Adrenal gland (tissue), 12 donors: ENCODE measurements around the gene ZNF674. TPM values are rescaled to one million over a fixed set of nuclear protein-coding genes. Genes with fewer than 3 reads are reported as not detected.

Experiments
- DNase-seq, 7 donors: peaks; one replicate each; pipeline ENCODE4 v3.0.0-alpha.2; 2019 to 2020
- H3K27ac ChIP-seq, 5 donors: fragments of 200-600 bp; sonication (generic) in 4 of 5; 1 replicate in 3 of 5; 2 replicates in 2 of 5; pipeline versions ENCODE4 v1.5.1 to v1.8.0; 2016 to 2020; ENCODE audit warnings: mild to moderate bottlenecking in 1 of 5
- H3K27me3 ChIP-seq: fragments of 200-600 bp; 2 replicates; pipeline ENCODE4 v1.8.0; 2021
- H3K36me3 ChIP-seq, 2 donors: fragments of 200-600 bp; replicated peaks in 1 of 2; 1 replicate in 1 of 2; 2 replicates in 1 of 2; pipeline versions ENCODE4 v1.5.1 to v1.8.0; 2018 to 2022
- H3K4me1 ChIP-seq, 2 donors: fragments of 200-600 bp; replicated peaks in 1 of 2; 1 replicate in 1 of 2; 2 replicates in 1 of 2; pipeline versions ENCODE4 v1.5.1 to v1.8.0; 2018 to 2021
- H3K4me3 ChIP-seq, 4 donors: fragments of 200-600 bp; sonication (generic) in 3 of 4; one replicate each; pipeline ENCODE4 v1.5.1; 2016 to 2018
- H3K9me3 ChIP-seq, 3 donors: fragments of 200-600 bp; sonication (generic) in 1 of 3; replicated peaks in 1 of 3; 1 replicate in 2 of 3; 2 replicates in 1 of 3; pipeline versions ENCODE4 v1.5.1 to v1.8.0; 2016 to 2021
- CTCF ChIP-seq, 6 experiments: fragments of 450-650 bp in 4 of 6; fragments of 200-600 bp in 2 of 6; sonication (generic) in 1 of 6; IDR thresholded peaks; 1 replicate in 5 of 6; 2 replicates in 1 of 6; pipeline versions ENCODE4 v1.5.1 to v1.8.0; 2016 to 2021; ENCODE audit warnings: antibody characterized with exemption in 6 of 6, mild to moderate bottlenecking in 2 of 6, moderate library complexity in 1 of 6
- POLR2A ChIP-seq, 2 donors: fragments of 450-650 bp; IDR thresholded peaks; one replicate each; pipeline ENCODE4 v1.6.1; 2017; ENCODE audit warnings: antibody characterized with exemption in 2 of 2, mild to moderate bottlenecking in 2 of 2, moderate library complexity in 1 of 2
- WGBS, 4 donors: extraction: QIAGEN DNeasy Blood & Tissue Kit in 2 of 4; methylation state at CpG; one replicate each; pipeline versions ENCODE4 v1.1.5 to v1.1.7; 2013 to 2017; 5-methylcytosine and 5-hydroxymethylcytosine counted together
- intact Hi-C, 2 donors: fragments of 100-400 bp; cut with DNase I; formaldehyde crosslinking; loops; one replicate each; pipeline versions ENCODE4 v1.14.1 to v1.15.0; 2022 to 2023
- polyA plus RNA-seq, 3 donors: library from polyadenylated mRNA; stranded (reverse); fragments of 200-250 nt in 2 of 3; fragments of 350-450 nt in 1 of 3; fragmentation: Illumina TruSeq in 1 of 3; extraction: RNeasy Lipid Tissue Mini Kit (QIAGEN cat#74804) in 1 of 3; gene quantifications; one replicate each; pipeline ENCODE4 v1.2.3, GENCODE V29; 2013 to 2014
- small RNA-seq, 2 donors: library from RNA; depleted of rRNA; stranded (forward); fragments of <200 nt; gene quantifications; one replicate each; pipeline ENCODE3, GENCODE V24; 2016
- total RNA-seq, 9 donors: library from RNA; depleted of rRNA in 4 of 9; stranded (reverse); fragments of >200 nt in 4 of 9; fragments of 120-200 nt in 1 of 9; fragmentation: NEBNext Ultra II Directional in 1 of 9; extraction: Animal tissue kit (Norgen Biotek cat#: 25700) in 1 of 9; gene quantifications; one replicate each; pipeline versions ENCODE4 v1.1.0 to v1.2.4, GENCODE V29; 2013 to 2023
- donor health status: healthy with polysubstance abuse.
- donor health status: Bipolar disorder and iron deficiency.
- donor health status: DM: yes; HTN: yes; CAD: no.
- donor health status: DM: no; HTN: no; CAD: no.
- donor health status: DM: no; HTN: no; CAD: no.
- donor health status: DM: yes; HTN: yes; CAD: no.

The ZNF674 gene
- total and polyA plus RNA-seq, 12 donors: 0.71 to 16.3 (median 4.5) TPM

GRCh38 chrX:46459603-46460002 is 85.6 kb downstream of the ZNF674 start:
- Histone ChIP-seq H3K4me3 (no peak overlapping the region), H3K9me3 (no peaks in the 10 kb centered on the region), H3K27ac (no peak overlapping the region), H3K4me1 (no peaks in the 10 kb centered on the region), H3K27me3 (no peaks in the 10 kb centered on the region), H3K36me3 (no peaks in the 10 kb centered on the region)
- DNase-seq: no peak
- TF ChIP-seq CTCF (IDR thresholded peaks at IDR 0.05) (no peak), POLR2A (IDR thresholded peaks at IDR 0.05) (no peak)
- intact Hi-C loops: no loop called here
- 85 to 96% (median 88%) methylated on average over 3 of the region's 3 CpGs for WGBS, 4 donors

GRCh38 chrX:46456125-46456922 is 88.9 kb downstream of the ZNF674 start:
- Histone ChIP-seq H3K4me1 (no peaks in the 10 kb centered on the region), H3K36me3 (peaks cover 0 to 8% of the 10 kb centered on the region in 2 donors), H3K27me3 (no peaks in the 10 kb centered on the region), H3K27ac (no peak overlapping the region), H3K9me3 (no peaks in the 10 kb centered on the region), H3K4me3 (no peak overlapping the region)
- DNase-seq: no peak
- WGBS, 4 donors: 66 to 89% (median 81%) methylated on average over 2 to 3 of the region's 3 CpGs
- TF ChIP-seq CTCF (IDR thresholded peaks at IDR 0.05) (no peak), POLR2A (IDR thresholded peaks at IDR 0.05) (no peak)
- intact Hi-C loops: no loop called here

Small RNA genes lying within 50 kb of the gene (small RNA-seq; reads per million reads assigned to genes)
- gene RF00017: 0 reads per million in 2 donors
- gene RNU6-50P: 0 reads per million in 2 donors

Other genes with a start within 250 kb of the ZNF674 start
- gene CHST7, start 28.3 kb upstream of the ZNF674 start, total RNA-seq: 10 to 100 TPM in 4 of 9 donors, 1 to 10 TPM in 5; 1.4 to 24.1 (median 6.6) TPM
- 1 to 10 TPM; 1.8 to 2.8 (median 2.2) TPM for gene CHST7, start 28.3 kb upstream of the ZNF674 start, polyA plus RNA-seq
- 10 to 100 TPM in 8 of 9 donors, 1 to 10 TPM in 1; 3.5 to 22.8 (median 12.7) TPM for gene SLC9A7, start 213.7 kb upstream of the ZNF674 start, total RNA-seq
- 1 to 10 TPM; 2.3 to 5.7 (median 3.9) TPM for gene SLC9A7, start 213.7 kb upstream of the ZNF674 start, polyA plus RNA-seq